ENCODE results near the gene SNX8.

- no peak for TF ChIP-seq POLR2A (IDR thresholded peaks at IDR 0.05)
- TF ChIP-seq CTCF (IDR thresholded peaks at IDR 0.05 in 4 of 5, conservative IDR thresholded peaks at IDR 0.05 in 1 of 5): no peak
Observed at GRCh38 chr7:2202361-2202761, 111.9 kb downstream of the SNX8 start.
